HepG2 (cell line): Measurements from ENCODE around the gene LIF. TPM values are rescaled to one million over a fixed set of nuclear protein-coding genes. Genes with fewer than 3 reads are reported as not detected.

Source experiments
- CBX2 ChIP-seq, 2 experiments: fragments of 200-600 bp in 1 of 2; sonication (generic); formaldehyde crosslinking in 1 of 2; IDR thresholded peaks; 2 replicates each; pipeline versions ENCODE4 v1.7.0 to v1.8.1; 2018 to 2022; ENCODE audit warnings: low read depth in 2 of 2, low read length in 1 of 2, mild to moderate bottlenecking in 1 of 2, missing genetic modification reagents in 1 of 2
- DMAP1 ChIP-seq: IDR thresholded peaks from 2 replicates; pipeline ENCODE4 v1.6.1; 2016
- HDAC1 ChIP-seq: sonication (generic); formaldehyde crosslinking; IDR thresholded peaks from 2 replicates; pipeline ENCODE4 v1.5.1; 2020; ENCODE audit warnings: mild to moderate bottlenecking, missing genetic modification reagents
- HHEX ChIP-seq: IDR thresholded peaks from 2 replicates; pipeline ENCODE4 v1.6.1; 2016; ENCODE audit warnings: control low read depth
- HMG20A ChIP-seq: IDR thresholded peaks from 2 replicates; pipeline ENCODE4 v1.6.1; 2016; ENCODE audit warnings: borderline replicate concordance
- HNRNPLL ChIP-seq: fragments of 200-400 bp; formaldehyde crosslinking; IDR thresholded peaks from 2 replicates; pipeline ENCODE4 v1.6.1; 2017; ENCODE audit warnings: mild to moderate bottlenecking, low read depth, low read length; ENCODE audit not compliant: poor library complexity, severe bottlenecking
- LCORL ChIP-seq, 2 experiments: fragments of 450-650 bp in 1 of 2; sonication (generic) in 1 of 2; formaldehyde crosslinking in 1 of 2; IDR thresholded peaks; 2 replicates each; pipeline versions ENCODE4 v1.5.0 to v1.6.1; 2017 to 2020; ENCODE audit warnings: antibody characterized with exemption in 1 of 2, missing genetic modification reagents in 1 of 2
- MED1 ChIP-seq: sonication (generic); formaldehyde crosslinking; IDR thresholded peaks from 2 replicates; pipeline ENCODE4 v1.4.0; 2020; ENCODE audit warnings: missing genetic modification reagents
- PHB2 ChIP-seq: fragments of 450-650 bp; IDR thresholded peaks from 2 replicates; pipeline ENCODE4 v1.6.1; 2018; ENCODE audit not compliant: partially characterized antibody
- RNF219 ChIP-seq: sonication (generic); formaldehyde crosslinking; IDR thresholded peaks from 2 replicates; pipeline ENCODE4 v1.5.0; 2020; ENCODE audit warnings: mild to moderate bottlenecking, missing genetic modification reagents
- TOE1 ChIP-seq: sonication (generic); formaldehyde crosslinking; IDR thresholded peaks from 2 replicates; pipeline ENCODE4 v1.4.0; 2020; ENCODE audit warnings: mild to moderate bottlenecking, missing genetic modification reagents
- TP53 ChIP-seq: sonication (generic); formaldehyde crosslinking; conservative IDR thresholded peaks from 2 replicates; pipeline ENCODE4 v1.4.0; 2020; ENCODE audit warnings: missing genetic modification reagents
- ZBTB44 ChIP-seq: sonication (generic); formaldehyde crosslinking; IDR thresholded peaks from 2 replicates; pipeline ENCODE4 v1.4.0; 2020; ENCODE audit warnings: missing genetic modification reagents
- ZFAT ChIP-seq: sonication (generic); formaldehyde crosslinking; conservative IDR thresholded peaks from 2 replicates; pipeline ENCODE4 v1.8.1; 2023; ENCODE audit warnings: missing genetic modification reagents, inconsistent platforms
- ZFX ChIP-seq: sonication (generic); formaldehyde crosslinking; IDR thresholded peaks from 2 replicates; pipeline ENCODE4 v1.4.0; 2020; ENCODE audit warnings: mild to moderate bottlenecking, low read depth, missing genetic modification reagents, moderate library complexity
- ZNF205 ChIP-seq: IDR thresholded peaks from 2 replicates; pipeline ENCODE4 v1.6.1; 2018; ENCODE audit warnings: missing biosample characterization, missing genetic modification reagents
- ZNF607 ChIP-seq: sonication (generic); formaldehyde crosslinking; IDR thresholded peaks from 2 replicates; pipeline ENCODE4 v1.5.1; 2020; ENCODE audit warnings: missing genetic modification reagents, mild to moderate bottlenecking, borderline replicate concordance
- ZNF7 ChIP-seq: IDR thresholded peaks from 2 replicates; pipeline ENCODE4 v1.6.1; 2016; ENCODE audit warnings: missing biosample characterization, missing genetic modification reagents
- ZNF800 ChIP-seq: sonication (generic); formaldehyde crosslinking; IDR thresholded peaks from 2 replicates; pipeline ENCODE4 v1.4.0; 2020; ENCODE audit warnings: missing genetic modification reagents
- polyA plus RNA-seq, 8 experiments: library from polyadenylated mRNA; depleted of rRNA in 3 of 8; stranded (reverse) in 7 of 8; unstranded in 1 of 8; fragments of >200 nt; fragmentation: Illumina TruSeq in 4 of 8; extraction: Trizol in 4 of 8; gene quantifications; 2 replicates each; pipeline versions ENCODE4 v1.2.1 to v1.2.3, GENCODE V29; 2011 to 2016; ENCODE audit warnings: low read depth in 4 of 8, missing spikeins in 1 of 8, mixed read lengths in 1 of 8; ENCODE audit not compliant: insufficient read depth in 1 of 8
- total RNA-seq, 5 experiments: library from RNA; depleted of rRNA; stranded (reverse); fragments of >200 nt; fragmentation: Illumina TruSeq; extraction: Trizol; gene quantifications; 2 replicates each; pipeline ENCODE4 v1.2.3, GENCODE V29; 2016; ENCODE audit warnings: low read depth in 1 of 5
- TF ChIP-seq, protein P1 (sequence below): sonication (generic); formaldehyde crosslinking; IDR thresholded peaks from 2 replicates; pipeline ENCODE4 v1.9.0; 2021; ENCODE audit warnings: missing genetic modification reagents, mild to moderate bottlenecking, borderline replicate concordance
- TF ChIP-seq, protein P2 (sequence below): sonication (generic); formaldehyde crosslinking; IDR thresholded peaks from 2 replicates; pipeline ENCODE4 v1.4.0; 2020; ENCODE audit warnings: missing genetic modification reagents

The LIF gene
- total and polyA plus RNA-seq, 2 of the 13 experiments (the other 11 are each of a cell fraction or from before 2014, with no cell fraction given): 3.6 to 8.5 TPM

GRCh38 chr22:30287648-30288418 is 41.3 kb upstream of the LIF start (continued):
- TF ChIP-seq RNF219 (CRISPR knock-in tag) (no peak), PHB2 (no peak), HMG20A (CRISPR knock-in tag) (no peak), TP53 (CRISPR knock-in tag) (no peak), MED1 (CRISPR knock-in tag) (peak; percentile 26; the same call in 1 of the 2 replicates), ZNF607 (CRISPR knock-in tag) (no peak), CBX2 (IDR thresholded peaks at IDR 0.05; ENCODE audit: low read depth, low read length) (no peak), CBX2 (CRISPR knock-in tag; IDR thresholded peaks at IDR 0.05; ENCODE audit: low read depth) (no peak), HHEX (CRISPR knock-in tag) (no peak), ZBTB44 (CRISPR knock-in tag) (no peak), LCORL (IDR thresholded peaks at IDR 0.05) (no peak), LCORL (CRISPR knock-in tag; IDR thresholded peaks at IDR 0.05) (peak; percentile 35; the same call in 1 of the 2 replicates), ZNF205 (no peak), DMAP1 (CRISPR knock-in tag) (no peak), HNRNPLL (no peak), HDAC1 (CRISPR knock-in tag) (peak; percentile 48), ZFX (peak; percentile 79), ZNF800 (CRISPR knock-in tag) (0 out of 2 replicates have a peak, but pooled peaks have one; percentile 20), ZFAT (CRISPR knock-in tag) (no peak), TOE1 (CRISPR knock-in tag) (no peak), ZNF7 (CRISPR knock-in tag) (no peak)
- TF ChIP-seq, protein P1, sequence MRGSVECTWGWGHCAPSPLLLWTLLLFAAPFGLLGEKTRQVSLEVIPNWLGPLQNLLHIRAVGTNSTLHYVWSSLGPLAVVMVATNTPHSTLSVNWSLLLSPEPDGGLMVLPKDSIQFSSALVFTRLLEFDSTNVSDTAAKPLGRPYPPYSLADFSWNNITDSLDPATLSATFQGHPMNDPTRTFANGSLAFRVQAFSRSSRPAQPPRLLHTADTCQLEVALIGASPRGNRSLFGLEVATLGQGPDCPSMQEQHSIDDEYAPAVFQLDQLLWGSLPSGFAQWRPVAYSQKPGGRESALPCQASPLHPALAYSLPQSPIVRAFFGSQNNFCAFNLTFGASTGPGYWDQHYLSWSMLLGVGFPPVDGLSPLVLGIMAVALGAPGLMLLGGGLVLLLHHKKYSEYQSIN (CRISPR knock-in tag): no peak
- TF ChIP-seq, protein P2, sequence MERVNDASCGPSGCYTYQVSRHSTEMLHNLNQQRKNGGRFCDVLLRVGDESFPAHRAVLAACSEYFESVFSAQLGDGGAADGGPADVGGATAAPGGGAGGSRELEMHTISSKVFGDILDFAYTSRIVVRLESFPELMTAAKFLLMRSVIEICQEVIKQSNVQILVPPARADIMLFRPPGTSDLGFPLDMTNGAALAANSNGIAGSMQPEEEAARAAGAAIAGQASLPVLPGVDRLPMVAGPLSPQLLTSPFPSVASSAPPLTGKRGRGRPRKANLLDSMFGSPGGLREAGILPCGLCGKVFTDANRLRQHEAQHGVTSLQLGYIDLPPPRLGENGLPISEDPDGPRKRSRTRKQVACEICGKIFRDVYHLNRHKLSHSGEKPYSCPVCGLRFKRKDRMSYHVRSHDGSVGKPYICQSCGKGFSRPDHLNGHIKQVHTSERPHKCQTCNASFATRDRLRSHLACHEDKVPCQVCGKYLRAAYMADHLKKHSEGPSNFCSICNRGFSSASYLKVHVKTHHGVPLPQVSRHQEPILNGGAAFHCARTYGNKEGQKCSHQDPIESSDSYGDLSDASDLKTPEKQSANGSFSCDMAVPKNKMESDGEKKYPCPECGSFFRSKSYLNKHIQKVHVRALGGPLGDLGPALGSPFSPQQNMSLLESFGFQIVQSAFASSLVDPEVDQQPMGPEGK: peak; percentile 39; the same call in 1 of the 2 replicates
